ENCODE measurements around the gene STAMBPL1.
"Not testable (repeated sequence)": the region's sequence is repeated elsewhere in the genome, so short reads cannot be mapped to it uniquely, and the experiment has no call there.

The STAMBPL1 gene

DNA sequence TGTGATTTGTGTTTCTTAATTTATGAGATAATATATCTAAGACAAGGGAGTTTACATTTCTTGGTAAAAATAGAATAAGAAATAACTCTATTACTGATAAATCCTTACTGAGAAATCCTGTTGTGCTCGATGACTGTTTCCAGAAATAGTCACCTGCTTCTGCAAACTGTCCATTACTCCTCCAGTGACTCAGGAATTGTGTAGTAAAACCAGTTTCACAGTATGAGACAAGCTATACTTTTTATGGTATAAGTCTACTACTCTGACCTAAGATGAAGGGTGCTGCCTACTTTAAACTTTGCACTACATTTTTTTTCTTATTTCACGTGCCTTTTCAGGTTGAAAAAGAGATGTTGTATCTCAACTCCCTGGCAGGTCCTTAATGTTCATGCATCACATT is 21.6 kb upstream of the STAMBPL1 start:
- no peak for DNase-seq

DNA sequence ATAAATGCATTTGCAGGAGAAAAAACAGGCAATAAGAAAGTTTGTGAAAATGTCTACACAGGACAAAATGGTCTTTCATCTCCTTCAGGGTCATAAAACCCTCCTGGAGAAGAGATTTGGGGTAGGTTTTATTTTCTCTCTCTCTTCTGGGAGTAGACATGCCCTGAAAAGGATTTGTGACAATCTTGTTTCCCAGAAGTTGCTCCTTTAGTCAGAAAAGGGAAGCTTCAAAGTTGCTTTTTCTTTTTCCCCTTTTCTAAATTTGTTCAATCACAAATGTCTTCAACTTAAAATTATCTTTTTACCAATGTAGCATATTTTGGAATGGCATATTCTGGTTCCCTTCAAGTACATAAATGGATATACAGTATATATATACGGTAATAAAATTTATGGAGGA is 19.0 kb upstream of the STAMBPL1 start:
- DNase-seq = no peak

DNA sequence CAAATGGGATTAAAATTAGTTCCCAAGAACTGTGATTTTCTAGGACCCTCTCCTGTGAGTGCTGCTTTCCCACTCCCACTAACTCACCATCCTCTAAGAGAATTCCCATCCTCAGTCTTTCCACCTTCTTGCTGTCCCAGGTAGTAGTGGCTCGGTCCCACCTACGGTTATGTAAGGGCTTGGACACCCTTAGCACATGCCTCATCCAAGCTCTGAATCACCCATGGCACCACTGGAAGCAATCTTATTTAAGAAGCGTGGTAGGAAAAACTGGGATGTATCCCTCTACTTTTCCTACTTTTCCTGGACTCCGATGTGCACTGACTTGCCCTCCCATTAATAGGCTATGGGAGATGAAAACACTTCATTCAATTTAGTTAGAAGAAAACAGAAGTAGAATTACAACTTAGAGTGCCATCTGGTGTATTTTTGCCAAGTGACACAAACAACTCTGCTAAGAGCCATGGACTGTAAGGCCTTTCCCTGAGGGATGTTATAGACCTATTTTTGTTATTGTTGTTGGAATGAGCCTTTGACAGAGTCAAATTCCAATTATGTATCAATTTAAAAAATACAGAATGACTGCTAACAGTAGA is 14.7 kb upstream of the STAMBPL1 start:
- DNase-seq = no peak

DNA sequence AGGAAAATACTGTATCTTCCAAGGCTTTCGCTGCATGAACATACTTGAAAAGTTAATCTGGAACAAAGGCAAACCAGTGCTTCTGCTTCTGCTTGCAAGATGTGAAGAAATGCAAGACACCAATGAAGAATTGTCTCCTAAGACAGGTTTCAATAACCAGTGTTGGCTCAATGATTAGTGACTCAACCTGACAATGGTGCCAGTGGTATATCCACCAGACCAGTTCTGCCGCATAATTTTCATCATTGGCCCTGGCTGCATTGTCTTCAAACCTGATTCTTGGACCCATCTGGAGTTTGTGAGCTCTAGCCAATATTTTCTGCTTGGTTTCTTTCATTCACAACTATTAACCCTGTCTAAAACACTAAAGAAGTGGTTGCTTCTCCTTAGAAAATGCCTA is 13.6 kb upstream of the STAMBPL1 start:
- DNase-seq = no peak

DNA sequence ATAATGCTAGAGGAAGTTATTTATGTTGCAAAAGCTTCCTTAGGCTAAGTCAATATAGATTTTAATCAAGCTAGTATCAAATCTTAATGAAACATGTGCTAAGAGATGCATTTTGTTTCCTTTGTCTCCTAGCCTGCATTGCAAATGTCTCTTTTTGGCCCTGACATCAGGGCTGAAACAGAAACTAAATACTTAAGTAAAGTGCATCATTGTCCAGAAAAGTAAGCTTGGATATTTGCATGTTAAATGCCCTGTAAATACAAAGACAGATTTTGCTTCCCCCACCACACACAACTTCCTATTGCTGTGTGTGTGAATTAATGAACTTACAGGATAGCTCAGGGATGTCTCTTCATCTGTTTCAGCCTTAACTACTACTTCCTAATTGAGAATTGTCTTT is 10.0 kb upstream of the STAMBPL1 start:
- DNase-seq = no peak

DNA sequence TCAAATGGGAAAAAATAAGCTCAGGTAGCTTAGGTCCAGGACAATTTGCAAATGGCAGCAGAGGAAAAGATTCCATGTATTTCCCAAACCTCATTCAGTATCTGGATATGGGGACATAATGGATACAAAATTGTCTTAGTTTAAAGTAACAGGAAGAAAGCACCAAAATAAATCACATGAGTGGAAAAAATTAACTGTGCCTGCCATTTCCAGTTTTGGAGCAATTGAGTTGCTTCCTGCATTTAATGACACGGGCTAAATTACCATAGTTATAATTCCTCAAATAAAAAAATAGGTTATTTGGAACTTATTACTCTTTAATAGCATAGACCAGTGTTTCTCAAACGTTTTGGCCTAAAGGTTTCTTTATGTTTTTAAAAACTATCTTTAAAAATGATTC is 6.3 kb upstream of the STAMBPL1 start:
- no peak for DNase-seq

DNA sequence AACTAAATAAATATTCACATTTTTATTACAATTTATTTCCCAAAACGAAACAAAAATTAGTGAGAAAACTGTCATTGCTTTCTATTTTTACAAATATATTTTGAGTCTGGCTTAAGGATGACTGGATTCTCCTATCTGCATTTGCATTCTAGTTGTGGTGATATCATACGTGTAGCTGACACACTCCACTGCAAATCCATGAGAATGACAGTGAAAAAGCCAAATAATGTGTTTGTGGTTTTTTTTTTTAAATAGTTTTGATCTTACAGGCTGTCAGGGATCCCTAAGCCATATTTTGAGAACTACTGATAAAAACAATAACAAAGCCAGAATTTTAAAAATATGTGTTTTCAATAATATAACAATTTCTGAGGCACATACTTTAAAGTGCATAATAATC is 5.8 kb upstream of the STAMBPL1 start:
- DNase-seq = no peak

DNA sequence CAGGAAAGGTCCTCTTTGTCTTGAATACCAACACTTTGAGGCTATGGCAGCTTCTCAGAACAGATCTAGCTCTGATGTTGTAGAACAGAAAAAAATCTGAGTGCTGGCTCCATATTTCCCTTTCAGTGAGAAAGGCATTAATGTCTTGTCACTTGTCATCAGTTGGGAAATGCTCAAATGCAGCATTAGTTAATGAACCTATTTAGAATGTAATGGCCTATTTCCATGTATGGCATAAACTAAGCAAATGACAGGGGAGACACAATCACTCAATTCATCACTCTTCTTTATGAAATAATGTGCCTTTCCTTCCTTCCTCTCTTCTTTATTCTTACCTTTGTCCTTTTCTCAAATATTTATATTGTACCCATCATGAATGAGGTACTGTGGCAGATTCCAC is 5.0 kb upstream of the STAMBPL1 start:
- DNase-seq = no peak

DNA sequence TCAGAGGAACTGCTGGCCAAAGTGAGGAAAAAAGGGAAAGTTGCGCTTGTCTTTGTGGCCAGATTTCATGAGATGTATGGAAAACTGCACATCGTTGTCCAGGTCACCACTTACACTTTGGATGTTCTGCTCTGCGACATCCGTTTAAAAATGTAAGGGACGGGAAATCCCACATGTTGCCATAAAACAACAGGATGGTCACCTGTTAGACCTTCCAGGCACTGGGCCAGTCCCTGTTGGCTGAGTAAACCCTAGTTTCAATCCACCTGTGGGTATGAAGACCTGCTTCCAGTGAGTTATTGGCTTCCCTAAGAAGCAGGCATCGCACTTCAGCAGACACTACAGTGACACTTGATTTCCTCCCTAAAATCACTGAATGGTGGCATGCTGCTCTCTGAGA is 2.7 kb upstream of the STAMBPL1 start:
- no peak for DNase-seq

DNA sequence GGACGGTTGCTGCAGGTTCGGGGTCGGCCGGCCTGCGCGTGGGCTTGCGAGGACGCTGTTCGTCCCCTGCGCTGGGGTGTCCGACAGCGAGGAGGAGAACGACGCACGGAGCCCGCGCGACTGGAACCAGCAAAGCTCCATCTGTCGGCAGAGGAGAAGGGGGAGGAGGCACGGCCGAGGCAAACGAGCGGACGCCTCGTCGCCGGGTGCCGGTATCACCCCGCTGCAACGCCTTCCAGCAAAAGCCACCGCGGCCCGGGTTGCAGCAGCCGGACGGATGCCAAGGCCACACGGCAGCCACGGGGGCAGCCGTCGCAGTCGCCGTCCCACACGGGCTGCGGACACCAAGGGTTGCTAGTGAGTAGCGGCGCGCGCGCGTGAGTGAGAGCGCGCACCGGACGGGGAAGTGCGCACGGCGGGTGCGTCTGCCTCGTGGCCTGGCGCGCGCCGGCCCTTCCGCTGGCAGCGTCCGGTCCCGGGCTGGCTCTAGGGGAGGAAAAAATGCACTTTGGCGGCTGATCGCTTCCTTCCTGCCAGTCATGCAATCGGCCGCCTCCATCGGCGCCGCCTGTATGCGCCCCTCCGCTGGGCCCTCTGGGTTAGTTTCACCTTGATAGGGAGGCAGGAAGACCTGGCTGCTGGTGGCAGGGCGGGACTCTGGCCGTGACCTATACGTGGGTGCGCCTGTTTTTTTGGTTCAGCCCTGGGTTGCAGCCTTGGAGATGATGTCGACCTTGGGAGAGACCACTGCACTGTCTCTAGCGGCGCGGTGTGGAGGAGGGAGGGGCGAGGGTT is 434 bp downstream of the STAMBPL1 start:
- DNase-seq = peak; percentile 74

DNA sequence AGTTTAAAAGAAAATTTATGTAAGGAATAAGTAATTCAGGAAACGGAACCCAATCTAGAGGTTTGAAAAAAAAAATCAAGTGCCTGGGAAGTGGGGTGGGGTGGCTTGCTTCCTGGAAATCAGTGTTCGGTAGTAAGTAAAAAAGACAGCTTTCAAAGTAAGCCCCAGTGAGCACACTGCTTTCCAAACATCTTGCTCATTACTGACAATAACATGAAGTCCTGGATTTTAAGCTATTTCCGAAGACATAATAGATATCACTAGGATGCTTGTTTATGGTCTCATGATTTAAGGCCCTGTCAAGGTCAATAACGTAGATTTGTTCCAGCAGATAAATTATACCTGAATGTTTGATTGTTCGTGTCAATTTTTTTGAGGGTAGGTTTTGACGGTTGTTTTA is 1.3 kb downstream of the STAMBPL1 start:
- DNase-seq = peak; percentile 15

DNA sequence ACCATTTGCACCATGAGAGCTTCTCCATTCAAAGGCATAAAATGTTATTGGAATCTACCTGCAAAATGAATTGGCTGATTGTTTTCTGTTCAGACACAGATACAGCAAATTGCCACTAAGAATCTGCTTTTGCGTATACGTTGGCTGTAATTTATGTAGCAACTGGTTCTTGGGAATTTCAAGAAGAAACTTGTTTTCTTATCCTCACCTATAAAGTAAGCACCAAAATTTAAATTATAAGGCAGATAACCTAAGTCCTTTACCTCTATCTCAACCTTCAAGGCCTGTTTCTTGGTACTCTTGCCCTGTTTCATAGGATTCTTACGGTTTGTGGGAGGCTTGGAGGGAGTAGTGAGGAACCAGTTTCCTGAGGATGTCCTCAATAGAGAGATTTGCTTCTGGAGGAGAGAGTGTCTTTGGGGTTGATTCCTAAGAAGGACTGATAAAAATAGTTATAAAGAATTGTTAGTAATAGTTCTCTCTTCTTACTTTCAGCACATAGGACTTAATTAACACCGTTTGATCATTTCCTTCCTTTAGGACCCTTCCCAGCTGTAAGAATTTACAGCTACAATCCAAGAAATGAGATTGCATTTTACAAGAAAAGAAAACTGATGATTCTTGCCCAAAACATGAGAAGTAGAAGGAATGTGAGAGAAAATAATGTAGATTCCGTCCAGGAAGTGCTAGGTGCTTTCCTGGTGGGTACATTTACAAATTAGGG is 2.0 kb downstream of the STAMBPL1 start:
- DNase-seq = no peak

DNA sequence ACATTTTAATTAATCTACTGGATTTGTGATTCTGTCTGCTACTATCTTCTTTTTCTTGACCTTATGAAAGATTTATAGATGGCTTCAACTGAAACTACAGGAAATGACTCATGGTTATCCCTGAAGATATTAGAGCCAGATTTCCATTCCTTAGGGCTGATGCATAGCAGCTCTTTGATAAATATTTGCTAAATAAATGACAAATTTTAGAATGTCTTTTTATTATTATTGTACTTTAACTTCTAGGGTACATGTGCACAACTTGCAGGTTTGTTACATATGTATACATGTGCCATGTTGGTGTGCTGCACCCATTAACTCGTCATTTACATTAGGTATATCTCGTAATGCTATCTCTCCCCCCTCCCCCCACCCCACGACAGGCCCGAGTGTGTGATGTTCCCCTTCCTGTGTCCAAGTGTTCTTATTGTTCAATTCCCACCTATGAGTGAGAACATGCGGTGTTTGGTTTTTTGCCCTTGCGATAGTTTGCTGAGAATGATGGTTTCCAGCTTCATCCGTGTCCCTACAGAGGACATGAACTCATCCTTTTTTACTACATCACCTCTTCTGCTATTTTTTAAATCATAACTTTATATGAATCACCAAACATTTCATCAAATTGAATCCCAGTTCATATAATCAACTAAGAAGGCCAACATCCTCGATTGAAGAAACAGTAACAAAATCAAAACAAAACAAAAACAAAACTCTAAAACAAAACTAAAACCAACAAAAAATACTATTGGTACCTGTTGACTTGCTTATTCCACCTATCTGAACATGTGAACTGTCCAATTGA is 2.8 kb downstream of the STAMBPL1 start:
- DNase-seq = not testable (repeated sequence)

DNA sequence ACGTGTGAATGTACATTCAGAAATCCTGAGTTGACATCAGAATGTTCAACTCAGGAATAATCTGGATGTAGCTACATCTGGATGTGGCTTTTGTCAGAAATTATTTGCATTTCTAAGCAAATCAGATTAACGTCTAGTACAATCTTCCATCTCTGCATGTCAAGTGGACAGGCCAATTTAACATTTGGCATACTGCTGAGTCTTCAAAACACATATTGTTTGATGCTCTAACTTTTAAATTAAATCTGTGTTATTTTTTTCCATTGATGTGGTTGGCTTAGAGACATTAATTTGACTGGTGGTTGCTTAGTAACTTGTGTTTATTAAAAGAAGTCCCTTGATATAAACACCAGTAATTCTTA is 3.4 kb downstream of the STAMBPL1 start:
- DNase-seq = no peak

DNA sequence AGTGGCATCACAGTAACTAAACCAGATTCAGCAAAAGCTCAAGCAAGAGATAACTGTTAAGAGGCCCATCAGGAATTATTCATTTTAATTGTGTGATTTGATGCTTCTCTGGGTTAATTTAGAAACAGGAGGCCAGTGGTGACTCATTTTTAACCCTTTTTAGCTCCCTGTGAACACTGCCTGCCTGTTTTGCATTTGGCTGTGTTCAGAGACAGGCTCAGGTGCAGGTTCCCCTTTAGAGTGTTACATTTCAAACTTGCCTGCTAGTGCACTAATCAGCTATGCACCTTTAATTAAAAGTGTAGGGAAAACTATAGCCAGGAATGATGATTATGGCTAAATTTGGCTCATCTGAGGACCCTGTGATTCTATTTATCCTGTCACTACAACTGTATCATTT is 6.5 kb downstream of the STAMBPL1 start:
- DNase-seq = no peak

DNA sequence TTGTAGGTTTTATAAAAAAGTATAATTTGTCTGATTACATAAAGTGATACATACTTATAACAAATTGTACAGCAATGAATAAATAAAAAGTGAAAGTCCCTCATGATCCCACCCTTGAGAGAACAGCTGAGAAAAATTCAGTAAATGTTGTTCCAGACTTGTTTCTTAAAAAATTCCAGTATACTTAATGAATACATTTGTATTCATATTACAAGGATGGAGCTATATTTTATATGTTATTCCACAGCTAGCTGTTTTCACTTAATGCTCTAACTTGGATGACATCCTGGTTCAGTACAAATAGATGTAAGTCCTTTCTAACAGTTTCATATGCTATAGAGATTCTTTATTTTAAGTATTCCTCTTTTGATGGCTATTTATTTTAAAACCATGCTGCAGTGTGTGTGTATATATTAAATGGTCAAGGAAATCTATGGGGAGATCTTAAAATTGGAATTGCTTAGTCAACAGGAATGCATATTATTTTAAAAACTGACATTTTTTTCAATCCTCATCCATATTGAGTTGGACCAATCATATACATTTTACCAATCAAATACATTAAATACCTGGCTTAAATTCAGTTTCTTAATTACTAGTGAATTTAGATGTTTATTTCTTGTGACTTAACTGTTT is 8.9 kb downstream of the STAMBPL1 start:
- no peak for DNase-seq

DNA sequence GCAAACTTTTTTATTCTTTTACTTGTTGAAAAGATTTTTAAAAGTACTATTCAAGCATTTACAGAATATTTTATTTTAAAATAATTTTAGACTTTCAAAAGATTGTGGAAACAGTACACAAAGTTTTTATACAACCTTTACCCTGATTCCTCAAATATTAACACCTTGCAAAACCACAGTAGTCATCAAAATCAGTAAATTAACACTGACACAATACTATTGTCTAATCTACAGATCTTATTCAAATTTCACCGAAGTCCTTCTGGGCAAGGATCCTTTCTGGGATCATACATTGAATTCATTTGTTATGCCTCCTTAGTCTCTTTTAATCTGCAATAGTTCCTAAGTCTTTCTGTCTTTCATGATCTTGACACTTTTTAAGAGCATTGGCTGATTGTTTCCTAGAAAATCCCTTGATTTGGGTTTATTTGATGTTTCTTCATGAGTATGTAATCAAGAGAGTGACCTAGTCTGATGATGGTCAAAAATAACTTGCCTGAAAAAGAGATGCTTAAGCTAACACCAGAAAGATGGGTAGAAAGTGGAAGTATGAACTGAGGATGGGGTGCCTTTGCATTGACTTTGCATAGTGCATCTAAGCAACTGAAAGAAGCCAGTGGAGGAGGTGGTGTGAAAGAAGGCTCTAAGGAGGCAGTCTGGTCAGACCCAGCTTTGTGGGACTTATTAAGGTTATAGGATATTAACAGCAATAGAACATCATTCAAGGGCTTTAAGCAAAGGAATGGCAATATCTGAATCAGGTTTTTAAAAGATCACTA is 9.7 kb downstream of the STAMBPL1 start:
- DNase-seq = no peak

DNA sequence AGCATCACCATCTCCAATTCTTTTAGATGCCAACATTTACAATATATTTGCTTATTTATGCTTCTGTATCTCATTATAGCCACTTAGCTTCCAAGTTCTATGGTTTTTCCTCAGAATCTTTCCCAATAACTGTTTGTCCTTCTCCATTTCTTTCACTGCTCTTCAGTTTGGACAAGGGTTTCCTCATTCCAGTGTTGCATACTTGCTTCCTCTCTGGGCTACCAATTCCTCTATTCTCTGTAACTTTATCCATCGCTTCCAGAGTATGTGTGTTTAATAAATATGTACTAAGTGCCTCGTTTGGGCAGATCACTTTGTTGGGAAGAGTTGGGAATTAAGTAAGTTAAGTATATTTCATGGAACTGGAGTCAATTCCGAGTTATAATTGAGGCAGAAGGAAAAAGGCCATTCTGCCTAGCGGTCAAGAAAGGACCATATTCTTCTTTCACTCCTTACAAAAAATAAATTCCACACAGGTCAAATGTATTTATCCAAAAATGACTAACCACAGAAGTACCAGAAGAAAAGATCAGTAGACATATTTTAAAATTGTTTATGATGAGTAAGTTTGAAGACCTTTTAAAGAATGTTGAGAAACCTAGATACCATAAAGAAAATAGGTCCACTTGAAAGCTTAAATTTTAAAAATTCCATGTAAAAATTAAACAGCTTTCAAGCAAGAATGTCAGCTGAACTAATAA is 10.8 kb downstream of the STAMBPL1 start:
- DNase-seq = no peak

DNA sequence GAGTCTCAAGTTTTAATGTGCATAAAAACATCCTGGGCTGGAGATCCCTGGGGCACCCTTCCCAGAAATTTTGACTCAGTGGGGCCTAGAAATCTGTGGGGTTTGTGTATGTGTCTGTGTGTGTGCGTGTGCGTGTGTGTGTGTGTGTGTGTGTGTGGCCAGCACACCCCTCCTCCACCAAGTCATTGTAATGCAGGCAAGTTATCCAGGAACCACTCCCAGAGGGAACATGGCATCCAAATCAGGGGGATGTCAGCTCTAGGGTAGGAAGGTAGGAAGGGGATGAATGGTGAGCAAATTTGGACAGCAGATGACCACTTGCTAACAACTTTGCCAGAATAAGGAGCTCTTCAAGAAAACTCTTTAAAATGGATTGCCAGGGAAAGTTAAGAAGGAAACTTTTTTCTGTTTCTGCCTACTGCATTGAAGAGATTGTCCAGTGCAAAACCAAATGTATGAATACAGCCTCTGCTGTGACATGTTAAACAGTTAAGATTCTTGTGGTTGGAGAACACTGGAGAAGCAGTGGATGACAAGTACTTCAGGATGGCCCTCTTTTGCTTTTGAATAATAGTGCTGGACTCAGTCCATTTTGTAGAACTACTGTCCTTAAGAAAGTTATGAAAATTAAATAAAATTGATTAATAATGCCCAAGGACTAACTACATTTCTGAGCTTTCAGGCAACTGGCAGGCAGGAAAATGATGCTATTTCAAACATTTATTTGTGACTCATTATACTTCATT is 12.3 kb downstream of the STAMBPL1 start:
- no peak for DNase-seq

DNA sequence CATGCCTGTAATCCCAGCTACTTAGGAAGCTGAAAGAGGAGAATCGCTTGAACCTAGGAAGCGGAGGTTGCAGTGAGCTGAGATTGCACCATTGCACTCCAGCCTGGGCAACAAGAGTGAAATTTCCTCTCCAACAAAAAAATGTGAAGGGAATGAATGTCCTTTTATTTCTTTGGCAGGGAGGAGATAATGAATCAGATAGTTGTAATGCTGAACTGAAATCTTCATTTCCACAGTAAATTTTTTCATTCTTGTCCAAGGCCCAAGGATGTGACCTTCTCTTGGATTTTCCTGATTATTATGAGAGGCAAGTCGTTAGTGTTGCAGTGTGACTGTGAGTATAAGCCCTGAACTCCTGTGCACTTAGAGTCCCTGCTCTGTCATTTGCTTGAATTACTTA is 13.6 kb downstream of the STAMBPL1 start:
- DNase-seq = no peak

DNA sequence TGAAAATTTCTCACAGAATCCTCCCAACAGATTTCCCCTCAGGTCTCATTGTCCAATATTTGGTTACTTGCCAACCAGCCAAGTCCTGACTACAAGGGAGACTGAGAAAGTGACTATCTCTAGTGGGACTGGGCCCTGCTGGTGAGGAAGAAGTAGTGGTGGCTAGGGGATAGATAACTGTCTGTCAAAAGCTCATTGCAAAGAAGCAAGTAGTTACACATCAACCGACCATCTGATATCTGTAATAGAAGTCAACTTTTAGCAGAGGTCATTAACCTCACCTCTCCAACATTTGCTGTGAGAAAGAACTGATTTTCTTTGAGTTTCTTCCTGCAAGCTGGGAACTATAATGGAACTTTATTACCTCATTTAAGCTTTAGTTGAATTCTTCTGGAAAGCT is 15.2 kb downstream of the STAMBPL1 start:
- no peak for DNase-seq

Data from CD4-positive, alpha-beta T cell treated with Interleukin-17A for 4 hours (primary cell).